GM19043 (cell line): ENCODE measurements around the gene HOXC10.

ENCODE experiments used
- ATAC-seq: cut with Tn5 transposase; IDR thresholded peaks from one replicate; pipeline ENCODE4 v1.9.1; 2021; ENCODE audit warnings: low read depth; ENCODE audit not compliant: unreplicated experiment

Gene HOXC10

DNA sequence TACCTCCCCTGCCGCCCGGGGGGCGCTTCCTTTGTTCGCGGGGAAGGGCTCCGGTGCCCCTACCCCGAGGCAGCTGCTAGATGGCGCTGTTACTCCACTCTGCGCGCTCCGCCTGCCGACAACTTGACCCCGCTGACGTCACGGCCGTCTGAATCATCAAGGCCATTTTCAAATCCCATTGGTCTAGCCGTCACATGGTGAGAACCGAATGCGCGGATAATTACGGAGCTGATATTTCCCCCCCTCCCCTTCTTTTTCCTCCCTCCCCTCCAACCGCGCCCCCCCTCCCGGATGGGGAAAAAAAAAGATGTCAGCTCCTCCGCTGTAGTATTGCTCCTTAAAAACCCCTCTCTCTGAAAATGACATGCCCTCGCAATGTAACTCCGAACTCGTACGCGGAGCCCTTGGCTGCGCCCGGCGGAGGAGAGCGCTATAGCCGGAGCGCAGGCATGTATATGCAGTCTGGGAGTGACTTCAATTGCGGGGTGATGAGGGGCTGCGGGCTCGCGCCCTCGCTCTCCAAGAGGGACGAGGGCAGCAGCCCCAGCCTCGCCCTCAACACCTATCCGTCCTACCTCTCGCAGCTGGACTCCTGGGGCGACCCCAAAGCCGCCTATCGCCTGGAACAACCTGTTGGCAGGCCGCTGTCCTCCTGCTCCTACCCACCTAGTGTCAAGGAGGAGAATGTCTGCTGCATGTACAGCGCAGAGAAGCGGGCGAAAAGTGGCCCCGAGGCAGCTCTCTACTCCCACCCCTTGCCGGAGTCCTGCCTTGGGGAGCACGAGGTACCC is at the start of gene HOXC10:
Gene HOXC10 (plus strand): TSS at position 246 of the 791 bp plus-strand sequence. CDS start 114 bp downstream, at position 360.
- ATAC-seq: no peak

DNA sequence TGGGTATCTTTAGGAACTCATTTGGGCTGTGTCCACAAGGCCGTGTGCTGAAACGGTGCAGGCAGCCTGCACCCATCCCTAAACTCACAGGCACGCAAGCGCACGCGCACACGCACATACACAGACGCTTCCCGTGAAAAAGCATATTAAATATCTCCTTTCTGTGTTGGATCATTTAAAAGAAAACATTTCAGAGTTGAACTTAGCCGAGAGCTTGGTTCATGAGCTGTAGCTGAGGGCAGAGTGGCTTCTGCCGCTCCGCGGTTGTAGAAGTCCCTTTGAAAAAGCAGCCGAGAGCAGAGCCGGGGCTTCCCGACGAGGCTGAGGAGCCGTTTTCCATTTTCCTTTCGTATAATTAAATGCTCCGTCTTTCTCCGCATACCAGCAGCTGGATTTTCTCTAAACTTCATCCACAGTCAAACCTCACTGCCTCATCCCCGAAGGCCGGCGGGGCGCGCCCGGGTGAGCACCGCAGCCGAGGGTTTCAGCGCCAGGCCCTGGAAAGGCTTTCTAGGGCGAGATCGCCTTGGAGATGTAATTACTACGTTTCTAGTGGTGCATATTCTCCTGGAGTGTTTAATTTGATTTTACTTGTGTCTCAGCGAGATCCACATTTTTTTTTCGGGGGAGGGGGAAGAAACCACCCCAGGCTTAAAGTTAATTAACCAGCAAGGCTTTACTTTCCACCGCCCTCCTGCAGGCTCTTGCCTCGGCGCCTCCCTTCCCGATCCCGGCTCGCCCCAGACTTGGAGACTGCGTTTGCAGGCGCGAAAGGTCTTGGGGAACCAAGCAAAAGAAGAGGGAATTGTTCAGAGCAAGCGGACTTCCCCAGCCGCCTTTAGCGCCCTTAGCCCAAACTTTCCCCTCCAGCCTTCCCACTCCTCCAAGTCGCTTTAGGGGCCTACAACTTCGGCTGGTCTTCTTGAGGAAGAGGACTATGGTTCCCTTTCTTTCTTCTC is 49.3 kb upstream of the HOXC10 start:
- no peak for ATAC-seq

DNA sequence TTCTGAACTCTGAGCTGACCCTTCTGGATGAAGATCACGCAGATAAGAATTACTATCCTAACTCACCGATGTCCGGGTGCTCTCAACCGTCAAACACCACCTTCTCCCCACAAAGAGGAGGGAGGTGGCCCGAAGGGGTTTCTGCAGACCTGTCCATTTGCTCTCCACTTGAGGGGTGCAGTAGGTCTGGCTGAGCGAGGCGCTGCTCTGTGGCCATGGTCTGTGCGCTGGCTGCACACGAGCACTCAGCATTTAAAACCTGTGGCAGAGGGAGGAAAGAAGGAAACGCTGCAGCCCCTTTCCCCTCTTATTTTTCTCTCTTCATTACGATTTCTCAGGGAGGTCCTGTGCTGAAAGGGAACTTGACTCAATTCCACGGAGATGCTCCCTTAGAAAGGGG is 47.8 kb upstream of the HOXC10 start:
- no peak for ATAC-seq

DNA sequence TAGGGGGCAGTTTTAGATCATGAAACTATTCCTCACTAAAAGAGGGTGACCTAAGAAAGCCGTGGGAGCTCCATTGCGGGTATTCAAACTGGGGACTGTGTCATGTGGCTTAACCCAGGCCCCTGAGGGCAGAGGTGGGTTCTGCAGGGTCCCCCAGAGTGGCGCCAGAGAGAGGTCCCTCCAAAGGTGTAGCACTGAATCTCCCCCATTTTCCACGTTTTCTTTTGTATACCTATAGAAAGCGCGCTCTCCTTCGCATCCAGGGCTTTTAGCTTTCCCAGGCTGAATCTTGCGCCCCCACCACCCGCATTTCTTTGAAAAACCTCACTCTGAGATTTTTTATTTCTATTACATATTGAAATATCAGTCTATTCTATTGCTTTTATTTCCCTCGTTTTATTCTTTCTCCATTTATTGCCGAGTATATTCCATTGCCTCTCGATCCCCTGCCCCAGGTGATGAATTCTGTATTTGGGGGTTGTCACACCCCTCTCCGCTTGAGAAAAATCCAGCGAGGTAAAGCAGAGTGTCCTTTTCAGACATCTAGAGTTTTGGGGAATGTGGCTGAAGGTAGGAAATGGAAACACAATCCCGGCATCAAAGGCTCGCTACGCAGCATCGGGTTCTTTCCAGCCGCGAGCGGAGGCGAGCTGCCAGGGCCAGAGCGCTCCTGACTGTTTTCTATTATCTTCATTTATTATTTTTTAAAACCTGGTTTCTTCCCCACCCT is 47.2 kb upstream of the HOXC10 start:
- ATAC-seq: no peak

DNA sequence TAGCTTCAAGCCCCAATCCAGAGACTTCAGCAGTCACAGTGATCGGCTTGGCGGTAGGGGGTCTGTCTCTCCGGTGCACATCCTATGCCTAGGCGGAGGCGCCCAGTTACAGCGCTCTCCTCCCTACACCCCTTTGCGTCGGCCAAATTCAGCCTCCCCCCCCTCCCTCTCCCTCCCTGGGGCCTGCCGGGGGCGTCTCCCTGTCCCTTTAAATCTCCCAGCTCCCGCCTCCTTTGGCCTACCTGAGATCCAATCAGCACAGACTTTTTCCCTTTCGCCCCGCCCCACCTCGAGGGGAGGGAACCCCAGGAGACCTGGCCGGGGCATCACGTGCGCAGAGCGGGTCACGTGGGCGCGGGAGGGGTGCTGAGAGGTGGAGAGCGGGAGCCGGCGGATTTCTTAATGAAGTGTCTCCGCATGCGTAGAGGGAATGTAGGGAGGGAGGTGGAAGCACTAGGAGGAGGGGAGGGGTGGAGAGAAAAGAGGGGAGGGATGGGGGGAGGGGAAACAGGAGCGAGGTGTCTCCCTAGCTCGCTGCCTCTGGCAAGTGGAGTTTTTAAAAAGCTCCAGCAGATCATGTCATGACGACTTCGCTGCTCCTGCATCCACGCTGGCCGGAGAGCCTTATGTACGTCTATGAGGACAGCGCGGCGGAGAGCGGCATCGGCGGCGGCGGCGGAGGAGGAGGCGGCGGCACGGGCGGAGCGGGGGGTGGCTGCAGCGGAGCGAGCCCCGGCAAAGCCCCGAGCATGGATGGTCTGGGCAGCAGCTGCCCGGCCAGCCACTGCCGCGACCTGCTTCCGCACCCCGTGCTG is 46.4 kb upstream of the HOXC10 start, which contains the start of gene HOXC13:
Gene HOXC13 (plus strand): TSS at position 506 of the 815 bp plus-strand sequence. CDS start 76 bp downstream, at position 582.
- no peak for ATAC-seq

DNA sequence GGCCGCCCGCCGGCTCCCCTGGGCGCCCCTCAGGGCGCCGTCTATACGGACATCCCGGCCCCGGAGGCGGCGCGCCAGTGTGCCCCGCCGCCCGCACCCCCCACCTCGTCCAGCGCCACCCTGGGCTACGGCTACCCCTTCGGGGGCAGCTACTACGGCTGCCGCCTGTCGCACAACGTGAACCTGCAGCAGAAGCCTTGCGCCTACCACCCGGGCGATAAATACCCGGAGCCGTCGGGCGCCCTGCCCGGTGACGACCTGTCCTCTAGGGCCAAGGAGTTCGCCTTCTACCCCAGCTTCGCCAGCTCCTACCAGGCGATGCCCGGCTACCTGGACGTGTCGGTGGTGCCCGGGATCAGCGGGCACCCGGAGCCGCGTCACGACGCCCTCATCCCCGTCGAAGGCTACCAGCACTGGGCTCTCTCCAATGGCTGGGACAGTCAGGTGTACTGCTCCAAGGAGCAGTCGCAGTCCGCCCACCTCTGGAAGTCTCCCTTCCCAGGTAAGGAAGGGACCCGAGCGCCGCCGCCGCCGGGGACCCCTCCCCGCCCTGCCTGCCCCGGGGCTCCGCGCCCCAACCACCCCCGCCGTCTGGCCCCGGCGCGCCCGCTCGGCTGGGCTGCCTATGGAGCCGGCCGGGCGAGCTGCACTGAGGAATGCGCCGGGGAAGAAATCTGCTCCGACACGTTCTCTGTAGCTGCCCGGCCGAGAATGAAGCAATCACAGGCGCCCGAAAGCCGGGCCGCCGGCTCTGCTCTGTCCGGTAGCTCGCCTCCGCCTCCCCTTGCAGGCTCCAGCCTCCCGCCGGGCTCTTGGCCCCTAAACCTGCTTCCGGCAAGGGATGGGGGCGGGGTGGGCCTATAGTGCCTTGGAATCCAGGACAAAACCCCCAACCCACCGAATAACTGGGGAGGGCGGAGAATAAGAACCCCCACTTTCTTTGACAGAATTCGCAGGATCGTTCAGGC is 45.5 kb upstream of the HOXC10 start:
- ATAC-seq: no peak

DNA sequence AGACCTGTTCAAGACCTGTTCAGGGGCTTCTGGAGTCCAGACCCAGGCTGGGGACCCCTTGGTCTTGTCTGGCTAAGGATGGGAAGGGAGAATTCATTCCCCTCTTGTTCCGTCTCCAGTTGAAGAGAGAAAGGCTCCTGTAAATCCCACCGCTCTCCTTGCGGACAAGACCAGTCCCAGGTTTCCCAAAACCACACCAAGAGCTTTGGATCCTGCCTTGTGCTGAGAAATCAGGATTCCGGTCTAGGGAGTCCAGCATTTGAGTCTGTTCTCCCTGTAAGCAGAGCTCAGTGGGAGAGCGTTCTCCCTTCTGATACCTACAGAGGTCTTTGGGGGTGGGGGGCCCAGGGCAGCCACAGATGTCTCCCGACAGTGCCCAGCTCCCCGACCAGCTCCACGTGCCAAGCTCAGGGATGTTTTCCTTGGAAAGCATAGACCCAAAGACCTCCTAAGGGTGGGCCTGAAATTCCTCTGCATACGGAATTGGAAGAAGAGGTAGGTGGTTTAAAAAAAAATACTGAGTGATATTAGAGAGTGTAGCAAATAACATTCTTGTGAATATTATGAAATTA is 44.4 kb upstream of the HOXC10 start:
- ATAC-seq: no peak

DNA sequence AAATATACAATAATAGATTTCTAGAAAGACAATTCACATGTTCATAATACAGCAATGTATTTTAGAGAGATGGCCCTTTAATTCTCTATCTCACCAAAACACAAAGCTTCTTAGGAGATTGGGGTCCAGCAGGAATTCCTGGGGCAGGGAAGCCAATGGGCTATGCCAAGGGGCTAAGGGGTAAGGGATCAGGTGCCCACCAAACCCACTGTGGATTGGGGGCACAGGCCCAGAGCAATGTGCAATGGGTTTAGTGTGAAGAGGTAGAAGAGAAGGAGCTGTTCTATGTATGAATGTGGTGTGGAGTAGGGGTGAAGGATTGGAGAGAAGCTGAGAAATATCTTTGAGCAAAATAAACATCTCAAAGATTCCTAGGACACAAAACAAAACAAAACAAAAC is 43.8 kb upstream of the HOXC10 start:
- no peak for ATAC-seq

DNA sequence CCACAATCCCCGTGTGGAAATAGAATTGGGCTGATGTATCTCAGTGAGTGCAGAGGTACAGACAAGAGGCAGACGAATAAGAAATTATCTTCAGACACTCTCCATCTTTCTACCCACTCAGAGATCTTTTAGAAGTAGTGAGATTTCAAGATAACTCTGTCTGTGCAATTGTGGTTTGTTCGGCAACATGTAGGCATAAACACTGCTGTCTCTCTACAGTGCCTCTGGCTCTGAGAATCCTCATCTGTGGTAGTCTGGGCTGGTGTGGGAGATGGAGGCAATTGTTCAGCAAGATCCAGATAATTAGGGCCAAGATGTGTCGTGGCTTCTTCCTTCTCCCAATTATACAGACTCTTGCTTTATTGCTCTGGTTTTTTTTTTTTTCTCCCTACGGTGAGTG is 43.2 kb upstream of the HOXC10 start:
- no peak for ATAC-seq

DNA sequence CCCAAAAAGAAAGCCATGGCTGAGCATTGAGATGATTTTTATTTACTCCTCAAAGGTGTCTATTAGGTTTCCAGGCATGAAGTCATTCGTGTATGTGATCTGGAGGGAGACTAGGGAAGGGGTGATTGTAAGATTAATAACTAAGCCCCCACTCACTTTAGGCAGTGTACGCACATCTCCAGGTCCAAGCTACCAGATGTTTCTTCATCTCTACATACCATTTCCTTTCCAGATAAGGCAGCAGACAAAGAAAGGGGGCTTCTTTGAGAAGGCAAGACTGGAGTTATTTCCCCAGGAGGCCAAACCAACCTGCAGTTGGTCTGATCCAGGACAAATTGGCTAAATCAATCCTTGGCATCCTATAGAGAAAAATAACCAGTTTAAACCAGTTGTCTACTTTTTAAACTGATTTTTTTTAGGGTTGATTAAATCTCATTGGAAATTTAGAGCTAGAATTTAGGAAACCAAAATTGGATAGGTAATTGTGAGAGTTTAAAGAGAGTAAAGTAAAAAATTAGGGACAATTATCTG is 42.4 kb upstream of the HOXC10 start:
- ATAC-seq: no peak

DNA sequence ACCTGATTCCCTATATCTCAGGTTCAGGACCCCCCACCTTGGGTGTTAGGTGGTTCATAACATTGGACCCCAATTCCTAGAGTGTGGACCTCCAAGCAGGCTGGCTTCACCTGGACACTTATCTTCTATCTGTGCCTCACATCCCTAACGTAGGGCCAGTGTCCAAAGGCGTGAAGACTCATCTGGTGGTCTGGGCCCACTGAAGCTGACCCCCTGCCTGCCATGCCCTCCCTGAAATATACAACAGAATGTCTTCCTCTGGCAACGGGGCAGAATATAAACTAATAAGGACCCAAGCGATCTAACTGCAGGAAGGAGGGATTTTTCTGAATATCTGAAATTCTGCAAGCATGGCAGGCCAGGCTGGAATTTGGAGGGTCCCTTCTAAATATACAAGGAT is 40.7 kb upstream of the HOXC10 start:
- ATAC-seq: no peak

DNA sequence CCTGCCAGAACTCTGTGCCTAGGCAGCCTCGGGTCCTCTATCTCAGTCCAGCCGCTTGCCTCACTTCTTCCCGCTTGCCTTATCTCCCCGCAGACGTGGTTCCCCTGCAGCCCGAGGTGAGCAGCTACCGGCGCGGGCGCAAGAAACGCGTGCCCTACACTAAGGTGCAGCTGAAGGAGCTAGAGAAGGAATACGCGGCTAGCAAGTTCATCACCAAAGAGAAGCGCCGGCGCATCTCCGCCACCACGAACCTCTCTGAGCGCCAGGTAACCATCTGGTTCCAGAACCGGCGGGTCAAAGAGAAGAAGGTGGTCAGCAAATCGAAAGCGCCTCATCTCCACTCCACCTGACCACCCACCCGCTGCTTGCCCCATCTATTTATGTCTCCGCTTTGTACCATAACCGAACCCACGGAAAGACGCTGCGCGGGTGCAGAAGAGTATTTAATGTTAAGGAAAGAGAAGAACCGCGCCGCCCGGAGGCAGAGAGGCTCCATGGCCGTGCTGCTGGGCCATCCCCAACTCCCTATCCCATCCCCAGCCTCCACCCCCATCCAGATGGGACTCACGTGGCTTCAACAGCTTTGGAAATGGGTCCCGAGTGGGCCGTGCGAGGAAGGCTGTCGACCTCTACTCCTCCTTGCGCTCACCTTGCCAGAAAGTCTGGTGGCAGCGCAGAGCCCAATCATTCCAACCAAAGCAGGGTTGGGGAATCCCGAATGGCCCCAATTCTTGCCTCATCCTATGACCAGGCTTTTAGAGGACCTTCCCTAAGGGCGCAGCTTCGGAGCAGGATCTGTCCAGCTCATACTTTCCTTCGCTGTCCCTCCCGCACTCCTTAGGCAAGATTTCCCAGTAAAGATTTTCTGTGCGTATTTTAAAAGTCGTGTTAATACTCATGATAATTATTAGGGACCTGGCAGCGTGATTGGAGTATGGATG is 39.8 kb upstream of the HOXC10 start:
- ATAC-seq: no peak

DNA sequence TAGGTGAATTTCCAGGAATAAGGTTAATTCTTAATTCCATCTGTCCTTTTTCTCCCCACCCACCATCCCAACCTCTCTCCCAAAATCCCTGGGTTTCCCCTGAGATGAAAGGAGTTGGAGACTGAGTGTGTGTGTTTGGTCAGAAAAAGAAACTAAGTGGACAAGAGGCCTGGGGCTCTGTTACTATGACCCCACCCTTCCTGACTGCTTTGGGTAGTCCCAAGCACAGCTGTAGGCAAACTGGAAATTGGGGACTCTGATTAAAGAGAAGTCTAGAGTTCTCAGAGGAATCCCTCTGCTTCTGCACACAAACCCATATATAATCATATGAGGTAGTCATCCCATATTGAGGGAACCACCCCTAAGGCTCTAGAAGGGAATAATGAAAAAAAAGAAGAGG is 37.2 kb upstream of the HOXC10 start:
- ATAC-seq: no peak

DNA sequence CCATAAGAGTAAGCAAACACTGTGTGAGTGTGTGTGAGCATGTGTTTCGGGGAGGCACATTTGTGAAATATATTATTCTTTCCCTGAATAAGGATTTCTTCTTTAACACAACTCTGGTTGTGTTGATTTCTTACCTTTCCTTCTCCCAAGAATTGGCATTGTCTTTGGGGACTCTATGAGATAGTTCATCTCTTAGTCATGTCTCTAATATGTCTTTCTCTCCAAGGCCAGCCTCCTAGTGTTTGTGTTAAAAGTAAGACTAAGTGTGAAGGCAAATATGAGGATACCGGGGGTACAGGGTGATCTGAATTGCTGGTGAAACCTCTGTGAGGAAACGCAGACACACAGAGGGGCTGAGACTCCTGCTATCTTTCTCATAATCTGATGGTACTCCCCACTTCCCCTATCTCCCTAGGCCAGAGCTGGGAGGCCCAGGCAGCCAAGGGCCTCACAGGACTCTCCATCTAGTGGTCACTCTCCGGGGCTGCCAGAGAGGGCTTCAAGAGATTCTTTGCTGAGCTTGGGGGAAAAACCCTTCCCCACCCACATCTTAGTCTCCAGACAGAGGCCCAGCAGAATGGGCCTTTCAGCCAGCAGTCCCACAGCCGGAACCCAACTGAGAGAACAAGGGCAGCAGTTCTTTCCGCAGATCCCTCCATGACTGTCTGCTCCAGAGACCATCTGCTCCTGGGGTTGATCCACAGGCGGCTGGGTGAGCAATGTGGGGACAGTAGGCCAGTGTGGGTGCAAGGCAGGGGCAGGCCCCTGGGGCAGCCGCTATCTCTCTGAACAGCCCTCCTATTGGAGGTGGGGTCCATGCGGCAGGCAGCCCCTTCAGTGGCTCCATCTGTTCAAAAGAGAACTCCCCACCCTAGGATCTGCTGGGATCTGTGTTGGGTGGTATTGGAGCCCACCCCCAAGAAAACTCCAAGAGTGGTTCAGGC is 36.0 kb upstream of the HOXC10 start:
- no peak for ATAC-seq

DNA sequence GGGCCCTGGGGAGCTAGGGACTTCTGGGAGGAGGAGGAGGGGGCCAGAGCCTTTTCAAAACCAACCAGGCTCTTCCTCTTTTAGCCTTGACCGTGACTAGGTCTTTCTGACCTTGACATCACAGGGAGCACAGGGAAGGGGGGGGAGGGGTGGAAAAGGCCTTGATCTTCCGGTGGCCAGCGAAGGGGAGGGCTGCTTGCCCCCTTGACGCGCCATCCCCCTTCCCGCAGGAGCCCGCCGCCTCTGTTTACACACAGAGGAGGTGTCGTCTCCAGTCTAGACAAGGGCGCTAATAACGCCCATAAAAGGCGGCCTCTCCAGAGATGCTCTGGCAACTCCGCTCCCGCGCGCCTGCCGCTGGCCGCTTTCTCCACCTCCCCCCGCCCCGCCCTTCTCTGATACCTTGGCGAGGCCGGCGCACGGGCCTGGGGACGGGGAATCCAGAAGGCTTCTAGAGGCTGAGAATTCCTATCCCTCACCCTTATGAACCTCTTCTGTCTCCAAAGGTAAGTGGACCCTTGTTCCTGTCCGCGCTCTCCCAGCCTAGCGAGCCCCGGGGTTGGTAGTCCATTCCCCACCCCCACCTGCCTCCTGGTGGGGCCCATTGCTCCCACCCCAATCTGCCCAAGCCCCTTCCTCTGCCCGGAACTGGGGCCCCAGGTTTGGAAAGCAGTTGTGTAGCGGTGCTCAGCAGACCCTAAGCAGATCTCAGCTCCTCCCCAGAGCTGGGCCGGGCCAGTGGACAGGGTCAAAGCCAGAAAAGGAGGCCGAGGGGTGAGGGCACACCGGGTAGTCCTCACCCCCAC is 35.1 kb upstream of the HOXC10 start:
- no peak for ATAC-seq
